ENCODE results near the gene HOXD11.

The HOXD11 gene

GRCh38 chr2:176106581-176107539 is at the start of gene HOXD11:
Gene HOXD11, plus strand, starts transcription at chr2:176107280. Its CDS starts 76 bp downstream, at chr2:176107356.
- DNase-seq: no peak

GRCh38 chr2:176063958-176064357 is 43.1 kb upstream of the HOXD11 start:
- DNase-seq: no peak

GRCh38 chr2:176066645-176067588 is 40.2 kb upstream of the HOXD11 start:
- DNase-seq: no peak

- DNase-seq: no peak
These were observed 39.3 kb upstream of the HOXD11 start for GRCh38 chr2:176067589-176068418.

- no peak for DNase-seq
These were observed 38.7 kb upstream of the HOXD11 start for GRCh38 chr2:176068419-176068832.

GRCh38 chr2:176071330-176072291 is 35.5 kb upstream of the HOXD11 start:
- no peak for DNase-seq

GRCh38 chr2:176072292-176072669 is 34.8 kb upstream of the HOXD11 start:
- DNase-seq: no peak

GRCh38 chr2:176072951-176073904 is 33.9 kb upstream of the HOXD11 start:
- DNase-seq: no peak

GRCh38 chr2:176074919-176075425 is 32.1 kb upstream of the HOXD11 start:
- no peak for DNase-seq

GRCh38 chr2:176075481-176075880 is 31.6 kb upstream of the HOXD11 start:
- no peak for DNase-seq

- DNase-seq: no peak
These were observed 31.0 kb upstream of the HOXD11 start for GRCh38 chr2:176076063-176076462.

- DNase-seq: no peak
These were observed 30.3 kb upstream of the HOXD11 start for GRCh38 chr2:176076796-176077195.

GRCh38 chr2:176078541-176079284 is 28.4 kb upstream of the HOXD11 start:
- DNase-seq: no peak

- no peak for DNase-seq
These were observed 27.7 kb upstream of the HOXD11 start for GRCh38 chr2:176079285-176079830.

- DNase-seq: no peak
These were observed 27.1 kb upstream of the HOXD11 start for GRCh38 chr2:176079831-176080539.

GRCh38 chr2:176080540-176081375 is 26.3 kb upstream of the HOXD11 start:
- DNase-seq: no peak

GRCh38 chr2:176081376-176081836 is 25.7 kb upstream of the HOXD11 start:
- DNase-seq: no peak

Data from activated CD4-positive, CD25-positive, alpha-beta regulatory T cell treated with anti-CD3 and anti-CD28 coated beads, Interleukin-2, amount 50 U/mL, for 72 hours (primary cell).